CD1c-positive myeloid dendritic cell (primary cell): ENCODE data around the gene PACSIN3.
"Not testable (repeated sequence)": the region's sequence is repeated elsewhere in the genome, so short reads cannot be mapped to it uniquely, and the experiment has no call there.

Experiments
- DNase-seq: peaks from one replicate; pipeline ENCODE4 v3.0.0-alpha.2; 2016; ENCODE audit errors: extremely low spot score

The PACSIN3 gene

GRCh38 chr11:47192111-47192510, 5.9 kb upstream of the PACSIN3 start:
- DNase-seq, result no peak

DNA sequence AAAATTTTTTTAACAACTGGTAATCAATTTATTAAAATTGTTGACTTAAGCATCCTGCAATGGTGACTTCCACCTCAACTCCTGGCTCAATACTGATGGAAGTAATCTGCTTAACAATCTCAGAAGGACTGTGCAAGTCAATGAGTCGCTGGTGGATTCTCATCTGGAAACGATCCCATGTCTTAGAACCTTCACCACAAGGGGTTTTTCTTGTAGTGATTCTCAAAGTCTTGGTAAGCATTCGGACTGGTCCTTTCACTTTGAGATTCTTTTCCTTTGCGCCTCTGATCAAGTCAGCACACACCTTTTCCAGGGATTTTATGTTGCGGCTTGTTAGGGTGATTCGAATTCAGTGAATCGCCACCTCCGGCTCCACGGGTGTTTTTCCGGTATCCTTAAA, 4.9 kb upstream of the PACSIN3 start:
- DNase-seq, result not testable (repeated sequence)

DNA sequence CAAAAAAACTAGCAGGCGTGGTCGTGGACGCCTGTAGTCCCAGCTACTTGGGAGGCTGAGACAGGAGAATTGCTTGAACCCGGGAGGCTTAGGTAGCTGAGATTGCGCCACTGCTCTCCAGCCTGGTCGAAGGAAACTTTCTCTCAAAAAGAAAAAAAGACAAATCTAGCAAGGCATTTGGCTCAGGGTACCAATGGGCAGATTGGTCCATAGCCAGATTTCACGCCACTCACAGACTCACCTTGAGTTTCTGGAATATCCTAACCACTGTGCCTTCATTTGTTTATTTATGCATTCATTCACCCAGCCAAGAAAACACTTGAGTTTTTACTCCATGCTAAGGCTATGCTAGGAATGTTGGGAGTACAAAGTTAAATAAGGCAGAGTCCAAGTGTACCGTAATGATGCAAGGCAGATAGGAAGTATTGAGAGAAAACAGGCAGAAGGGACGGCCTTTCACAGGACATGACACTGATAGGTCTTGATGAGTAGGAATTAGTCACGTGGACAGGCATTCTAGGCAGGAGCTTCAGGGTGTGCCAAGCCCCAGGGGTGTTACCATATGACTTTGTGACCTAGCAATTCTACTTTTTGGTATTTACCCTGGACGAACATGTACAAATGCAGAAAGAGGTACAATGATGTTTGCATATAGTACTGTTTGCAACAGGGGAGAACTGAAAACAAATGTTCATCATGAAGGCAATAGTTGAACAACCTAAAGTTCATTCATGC, 3.0 kb upstream of the PACSIN3 start:
- DNase-seq, result no peak

DNA sequence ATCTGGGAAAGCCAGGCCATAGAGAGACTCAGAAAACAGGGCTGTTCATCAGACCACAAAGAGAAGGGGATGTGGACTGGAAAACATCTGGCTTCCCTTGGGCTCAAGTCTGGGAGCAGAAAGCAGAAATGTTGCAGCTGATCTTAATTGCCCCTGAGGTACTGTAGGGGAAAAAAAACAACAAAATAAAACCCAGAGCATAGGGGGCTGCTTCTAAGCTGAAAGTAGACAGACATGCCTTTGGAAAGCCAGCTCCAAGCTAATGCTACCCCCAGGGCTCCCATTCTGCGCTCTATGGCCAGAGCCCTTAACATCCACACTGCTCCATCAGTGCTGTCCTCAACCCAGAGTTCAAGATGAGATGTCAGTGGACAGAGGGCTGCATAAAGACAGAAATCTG, 2.0 kb upstream of the PACSIN3 start:
- no peak for DNase-seq

DNA sequence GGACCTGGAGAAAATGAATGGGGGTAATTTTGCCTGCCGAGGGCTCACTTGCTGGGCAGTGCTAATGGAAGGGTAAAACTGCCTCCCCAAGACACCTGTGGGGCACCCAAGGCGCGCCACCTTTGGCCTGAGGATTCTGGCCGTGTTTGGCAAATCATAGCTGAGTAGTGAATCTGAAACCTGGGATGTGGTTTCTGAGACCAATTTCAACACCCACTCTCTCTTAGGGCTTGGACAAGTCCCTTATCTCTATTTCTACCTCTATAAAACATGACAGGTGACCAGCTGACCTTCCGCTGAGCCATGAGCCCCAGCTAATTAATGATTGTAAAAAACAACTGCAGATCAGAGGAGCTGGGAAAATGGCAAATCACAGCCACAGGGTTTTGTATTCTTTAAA, 1.5 kb upstream of the PACSIN3 start:
- DNase-seq, result no peak

GRCh38 chr11:47186700-47187695, 764 bp upstream of the PACSIN3 start:
- DNase-seq, result no peak

DNA sequence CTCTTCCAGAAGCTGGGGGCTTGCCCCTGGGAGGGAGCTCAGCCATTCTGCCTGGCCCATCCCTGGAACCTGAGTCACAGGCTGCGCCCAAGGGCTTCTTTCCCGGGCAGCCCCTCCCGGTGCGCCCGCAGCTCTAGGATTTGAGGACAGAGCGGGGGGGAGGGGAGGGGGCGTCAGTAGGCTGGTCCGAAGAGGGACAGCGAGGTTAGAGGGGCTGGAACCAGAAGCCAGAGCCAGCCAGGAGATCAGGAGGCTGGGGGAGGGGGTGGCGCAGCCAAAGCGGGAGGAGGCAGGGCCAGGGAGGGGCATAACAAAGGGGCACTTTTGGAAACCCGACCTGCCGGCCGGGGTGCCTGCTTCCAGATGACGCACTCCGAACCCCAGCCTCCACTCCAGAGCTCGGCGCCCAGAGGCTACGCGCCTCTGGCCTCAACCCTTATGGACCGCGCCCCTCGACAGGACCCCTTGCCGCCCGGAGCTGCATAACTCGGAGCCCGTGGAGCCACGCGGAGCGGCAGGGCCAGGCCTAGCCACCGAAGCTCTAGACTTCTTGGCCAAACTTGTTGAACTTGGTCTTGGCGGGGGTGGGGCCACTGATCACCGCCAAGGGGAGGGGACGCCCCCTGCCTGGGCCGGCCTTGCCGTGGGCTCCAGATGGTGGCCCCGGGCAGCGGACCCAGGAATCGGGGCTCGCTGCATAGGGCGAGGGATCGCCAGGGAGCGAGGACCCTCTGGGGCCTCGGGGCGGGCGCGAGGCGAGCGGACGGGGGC, 744 bp downstream of the PACSIN3 start:
- DNase-seq, result no peak

GRCh38 chr11:47184711-47185304, 1.4 kb downstream of the PACSIN3 start:
- DNase-seq, result no peak

DNA sequence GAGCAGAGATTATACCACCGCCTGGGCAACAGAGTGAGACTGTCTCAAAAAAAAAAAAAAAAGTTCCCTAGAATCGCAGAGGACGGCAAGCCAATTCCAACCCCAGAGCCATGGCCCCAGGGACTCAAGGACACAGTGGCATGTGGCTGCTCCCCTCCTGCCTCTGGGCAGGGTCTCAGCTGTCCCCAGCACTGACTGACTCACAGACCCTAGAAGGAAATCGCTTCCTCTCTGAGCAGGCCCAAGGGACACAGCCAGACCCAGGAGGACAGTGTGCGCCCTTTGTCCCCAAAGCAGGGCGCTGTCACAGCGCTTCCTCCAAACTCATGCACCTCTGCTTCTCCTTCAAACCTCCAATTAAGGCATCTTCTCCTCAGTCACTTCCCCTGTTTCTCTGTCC, 2.3 kb downstream of the PACSIN3 start:
- no peak for DNase-seq

- no peak for DNase-seq
These were observed 3.0 kb downstream of the PACSIN3 start for GRCh38 chr11:47183031-47183856.

DNA sequence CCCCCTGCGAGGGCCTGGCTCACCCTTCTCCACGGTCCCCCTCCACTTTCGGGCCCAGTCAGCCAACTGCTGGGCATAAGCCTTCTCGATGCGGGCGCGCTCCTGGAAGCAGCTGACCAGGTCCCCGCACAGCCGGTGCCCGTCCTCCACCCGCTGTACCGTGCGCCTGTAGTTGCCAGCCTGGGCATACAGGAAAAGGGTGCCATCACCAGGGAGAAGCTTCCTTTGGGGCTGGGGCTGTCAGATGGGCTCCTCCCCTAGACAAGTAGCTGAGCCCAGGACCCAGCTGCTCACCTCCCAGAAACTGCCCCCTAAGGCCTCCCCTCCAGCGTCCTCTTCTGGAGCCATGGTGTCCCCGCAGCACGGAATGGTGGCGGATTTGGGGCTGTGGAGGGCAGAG, 3.9 kb downstream of the PACSIN3 start:
- DNase-seq, result no peak

- no peak for DNase-seq
These were observed 5.0 kb downstream of the PACSIN3 start for GRCh38 chr11:47181271-47181670.

DNA sequence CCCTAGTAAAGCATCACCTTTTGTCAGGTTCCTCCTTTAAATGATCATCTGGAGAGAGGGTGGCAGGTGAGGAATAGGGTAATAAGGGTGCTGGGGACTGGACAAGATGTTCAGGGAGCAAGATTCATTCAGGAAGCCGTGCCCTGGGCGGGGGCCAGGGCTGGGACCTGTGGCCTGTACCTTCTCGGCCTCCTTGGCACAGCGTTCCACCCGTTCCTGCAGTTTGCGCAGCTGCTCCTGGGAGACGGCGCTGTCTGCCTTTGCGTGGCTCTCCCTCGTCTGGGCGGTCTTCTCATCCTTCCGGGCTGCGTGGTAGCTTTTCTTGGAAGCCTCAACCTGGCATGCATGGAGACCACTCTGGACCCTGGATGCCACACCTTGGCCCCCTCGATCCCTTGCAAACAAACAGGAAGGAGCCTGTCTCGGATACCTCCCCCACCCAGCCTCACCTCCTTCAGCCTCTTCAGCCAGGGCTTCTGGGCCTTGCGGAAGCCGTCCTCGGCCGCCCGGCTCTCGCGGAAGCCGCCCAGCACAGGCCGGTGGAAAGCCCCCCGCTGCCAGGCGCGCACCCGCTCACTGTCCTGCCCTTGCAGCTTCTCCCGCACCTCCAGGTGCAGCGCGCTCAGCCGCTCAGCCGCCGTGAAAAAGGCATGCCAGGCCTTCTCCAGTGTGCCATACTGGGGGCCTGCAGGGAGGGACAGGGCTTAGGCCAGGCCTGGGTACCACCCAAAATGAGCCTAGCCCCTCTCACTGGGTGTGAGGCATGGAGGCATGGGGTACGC, 6.0 kb downstream of the PACSIN3 start:
- DNase-seq, result no peak

DNA sequence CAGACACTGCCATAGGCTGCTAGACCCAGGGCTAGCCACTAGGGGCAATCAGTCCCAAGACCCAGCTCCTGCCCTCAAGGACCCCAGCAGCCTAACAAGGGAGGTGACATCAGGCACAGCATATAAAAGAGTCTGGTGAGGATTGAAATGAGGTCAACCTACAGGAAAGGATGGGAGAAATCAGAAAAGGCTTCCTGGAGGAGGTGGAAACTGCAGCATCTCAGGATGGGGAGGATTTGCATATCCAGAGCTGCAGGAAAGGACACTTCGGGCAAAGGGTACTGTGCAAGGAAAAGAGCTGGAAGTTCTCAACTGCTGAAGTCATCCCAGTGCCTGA, 6.6 kb downstream of the PACSIN3 start:
- peak; percentile 38 for DNase-seq

- DNase-seq, result no peak
These were observed 7.2 kb downstream of the PACSIN3 start for GRCh38 chr11:47178737-47179654.

- no peak for DNase-seq
These were observed 7.9 kb downstream of the PACSIN3 start for GRCh38 chr11:47178316-47178715.

GRCh38 chr11:47177846-47178245, 8.4 kb downstream of the PACSIN3 start:
- DNase-seq, result no peak

- peak; percentile 92 for DNase-seq
These were observed 8.9 kb downstream of the PACSIN3 start for GRCh38 chr11:47177229-47177845.
